HG03439 (cell line): ENCODE data around the gene PDXP.

Experiments
- ATAC-seq: cut with Tn5 transposase; IDR thresholded peaks from one replicate; pipeline ENCODE4 v1.9.1; 2021; ENCODE audit warnings: mild to moderate bottlenecking, moderate library complexity; ENCODE audit not compliant: unreplicated experiment

Gene PDXP

GRCh38 chr22:37627545-37627944 is 31.0 kb upstream of the PDXP start:
- ATAC-seq: no peak

GRCh38 chr22:37628830-37629229 is 29.7 kb upstream of the PDXP start:
- ATAC-seq: no peak

- no peak for ATAC-seq
These were observed 28.6 kb upstream of the PDXP start for GRCh38 chr22:37629928-37630327.

- ATAC-seq: no peak
These were observed 27.6 kb upstream of the PDXP start for GRCh38 chr22:37630839-37631435.

GRCh38 chr22:37631448-37632173 is 26.9 kb upstream of the PDXP start:
- ATAC-seq: no peak

DNA sequence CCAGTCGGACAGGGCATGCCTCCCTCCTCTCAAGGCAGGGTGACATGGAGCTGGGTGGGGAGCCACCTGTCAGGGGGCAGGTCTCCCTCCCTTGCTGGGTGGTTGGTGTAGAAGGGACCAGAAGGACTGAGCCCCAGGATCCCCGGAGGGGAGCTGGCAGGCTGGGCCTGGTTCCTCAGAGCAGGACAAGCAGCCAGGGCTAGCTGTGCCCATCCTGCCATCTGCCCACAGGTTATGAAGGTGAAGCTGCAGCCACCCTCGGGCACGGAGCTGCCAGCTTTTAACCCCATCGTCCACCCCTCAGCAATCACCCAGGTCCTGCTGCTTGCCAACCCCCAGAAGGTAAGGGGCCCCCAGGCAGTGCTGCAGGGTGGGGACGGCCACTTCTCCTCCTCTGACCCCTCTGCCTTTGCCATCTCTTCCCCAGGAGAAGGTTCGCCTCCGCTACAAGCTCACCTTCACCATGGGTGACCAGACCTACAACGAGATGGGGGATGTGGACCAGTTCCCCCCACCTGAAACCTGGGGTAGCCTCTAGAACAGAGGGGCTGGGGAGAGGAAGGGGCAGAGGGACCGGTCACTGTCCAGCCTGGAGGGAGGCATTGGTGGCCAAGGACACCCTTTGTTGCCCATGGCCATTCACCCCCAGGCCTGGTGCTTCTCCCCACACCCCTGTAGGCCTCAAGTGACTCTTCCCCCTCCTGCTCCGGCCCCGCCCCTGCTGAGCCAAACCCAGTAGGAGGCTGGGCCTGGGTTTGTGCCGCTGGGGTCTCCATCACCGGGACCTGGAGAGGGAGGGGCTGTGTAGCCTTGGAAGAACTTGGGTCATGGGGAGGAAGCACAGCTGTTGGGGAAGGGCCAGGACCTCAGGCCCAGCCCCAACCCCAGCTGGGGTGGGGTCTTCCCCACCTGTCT is 26.1 kb upstream of the PDXP start:
- peak; percentile 4 for ATAC-seq

GRCh38 chr22:37633089-37633624 is 25.4 kb upstream of the PDXP start:
- ATAC-seq: peak; percentile 48

DNA sequence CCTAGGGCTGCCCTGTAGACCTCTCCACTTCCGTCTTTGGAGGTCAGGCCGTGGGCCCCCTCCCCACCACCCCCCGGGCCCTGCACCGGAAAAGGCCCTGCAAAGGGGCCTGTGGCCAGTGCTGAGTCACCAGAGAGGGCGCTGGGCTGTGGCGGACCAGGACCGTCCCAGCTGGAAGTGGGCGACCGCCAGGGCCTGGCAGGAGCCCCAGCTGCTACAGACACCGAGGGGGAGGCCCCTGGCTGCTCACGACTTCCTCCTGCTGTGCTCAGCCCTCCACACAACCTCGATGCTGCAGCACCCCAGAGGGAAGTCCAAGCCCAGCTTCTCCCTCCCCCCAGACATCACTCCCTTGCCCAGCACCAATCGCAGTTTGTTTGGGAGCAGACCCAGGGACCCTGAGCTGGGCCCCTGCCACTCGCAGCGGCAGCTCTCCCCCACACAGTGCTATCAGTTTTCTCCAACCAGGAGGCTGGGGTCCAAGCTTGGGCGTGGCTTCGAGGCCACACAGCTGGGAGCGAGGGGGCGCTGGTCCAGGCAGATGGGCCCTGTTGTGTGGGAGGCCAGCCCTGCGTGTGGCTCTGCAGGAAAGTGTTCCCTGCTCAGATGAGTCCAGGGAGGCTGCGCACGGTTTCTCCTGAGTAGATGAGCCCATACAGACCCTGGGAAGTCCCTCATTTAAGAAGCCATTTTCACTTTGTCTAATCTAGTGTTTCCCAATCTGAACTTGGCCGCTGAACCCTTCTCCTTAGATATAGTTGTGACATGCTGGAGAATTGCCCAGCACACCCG is 24.7 kb upstream of the PDXP start:
- peak; percentile 47 for ATAC-seq

DNA sequence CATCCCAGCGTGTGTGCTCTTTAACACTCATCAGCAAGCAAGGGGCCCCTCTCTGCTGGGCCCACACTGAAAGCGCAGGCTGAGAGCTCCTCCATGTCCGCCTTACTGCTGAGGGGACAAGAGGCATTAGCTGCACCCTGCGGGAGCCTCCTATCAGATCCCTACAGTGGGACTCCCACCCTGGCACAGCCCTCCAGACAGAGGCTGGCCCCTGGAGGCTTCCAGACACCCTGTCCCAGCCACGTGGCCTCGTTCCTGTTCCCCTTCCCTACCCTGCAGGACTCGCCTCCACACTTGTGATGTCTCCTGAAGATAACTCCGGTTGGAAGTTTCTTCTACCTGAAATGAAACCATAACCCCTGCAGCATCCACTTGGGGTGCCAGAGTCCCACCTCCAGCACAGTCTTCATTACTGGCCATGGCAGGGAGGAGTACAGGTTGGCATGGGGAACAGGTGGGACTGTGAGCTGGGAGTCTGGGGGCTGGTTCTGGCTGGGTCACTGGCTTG is 24.1 kb upstream of the PDXP start:
- ATAC-seq: no peak

DNA sequence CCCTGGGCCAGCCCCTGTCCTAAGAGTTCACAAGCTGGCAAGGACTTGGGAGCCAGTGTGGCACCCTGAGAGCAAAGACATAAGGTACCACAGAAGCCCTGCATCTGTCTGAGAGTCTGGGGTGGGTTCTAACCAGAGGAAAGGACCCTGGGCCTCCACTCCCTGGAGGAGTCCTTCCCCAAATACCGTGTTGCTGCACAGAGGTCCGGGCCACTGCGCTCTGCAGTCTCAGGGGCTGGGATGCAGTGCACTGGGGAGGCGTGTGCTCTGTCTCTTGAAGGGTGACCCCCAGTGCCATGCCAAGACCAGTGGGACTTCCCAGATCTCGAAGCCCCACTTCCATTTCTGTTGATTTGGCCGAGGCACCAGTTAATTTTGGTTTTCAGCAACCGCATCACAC is 23.4 kb upstream of the PDXP start:
- no peak for ATAC-seq

DNA sequence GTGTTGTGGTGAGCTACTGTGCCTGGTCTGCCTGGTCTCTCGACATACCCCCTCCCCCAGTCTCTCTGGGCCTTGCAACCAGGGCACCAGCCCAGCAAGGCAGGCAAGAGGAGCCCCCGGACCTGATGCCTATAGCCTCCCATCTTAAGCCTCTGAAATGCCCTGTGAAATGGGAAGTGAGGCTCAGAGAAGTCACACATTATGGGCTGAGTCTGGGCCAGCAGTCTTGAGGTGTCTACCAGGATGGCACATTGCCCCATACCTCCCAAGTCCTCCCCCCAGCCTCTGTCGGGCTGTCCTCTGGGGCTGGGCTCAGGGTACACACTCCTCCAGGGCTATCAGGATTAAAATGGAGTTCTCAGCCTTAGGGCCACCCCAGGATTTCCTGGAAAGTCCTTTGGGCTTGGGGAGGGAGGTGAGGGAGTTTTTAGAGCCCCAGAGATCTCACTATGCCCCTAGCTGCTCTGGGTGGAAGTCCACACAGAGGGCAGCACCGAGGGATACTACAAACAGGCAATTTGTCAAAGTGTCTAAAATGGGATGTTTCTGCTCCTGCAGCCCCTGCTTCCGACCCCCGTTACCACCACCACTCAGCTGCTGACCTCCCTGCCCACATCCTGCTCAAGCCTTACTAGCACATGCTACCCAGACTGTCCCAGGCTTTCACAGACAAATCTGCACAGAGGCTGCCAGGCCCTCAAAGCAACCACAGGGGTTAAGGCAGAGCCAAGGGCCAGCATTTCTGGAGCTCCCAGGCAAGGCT is 22.2 kb upstream of the PDXP start:
- ATAC-seq: no peak

DNA sequence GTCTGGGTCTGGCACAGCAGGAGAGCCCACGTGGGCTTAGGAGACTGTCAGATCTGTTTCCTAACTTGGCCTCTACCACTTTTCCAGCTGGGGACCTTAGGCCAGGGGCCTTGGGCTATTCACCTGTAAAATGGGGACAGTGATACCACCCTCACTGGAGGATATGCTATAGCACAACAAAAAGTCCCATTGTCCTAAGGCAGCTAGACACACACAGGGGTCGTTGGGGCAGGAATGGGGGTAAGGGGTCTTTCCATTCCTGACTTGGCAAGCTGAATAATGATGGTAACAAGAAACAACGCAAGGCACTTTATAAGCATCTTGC is 21.6 kb upstream of the PDXP start:
- ATAC-seq: no peak

DNA sequence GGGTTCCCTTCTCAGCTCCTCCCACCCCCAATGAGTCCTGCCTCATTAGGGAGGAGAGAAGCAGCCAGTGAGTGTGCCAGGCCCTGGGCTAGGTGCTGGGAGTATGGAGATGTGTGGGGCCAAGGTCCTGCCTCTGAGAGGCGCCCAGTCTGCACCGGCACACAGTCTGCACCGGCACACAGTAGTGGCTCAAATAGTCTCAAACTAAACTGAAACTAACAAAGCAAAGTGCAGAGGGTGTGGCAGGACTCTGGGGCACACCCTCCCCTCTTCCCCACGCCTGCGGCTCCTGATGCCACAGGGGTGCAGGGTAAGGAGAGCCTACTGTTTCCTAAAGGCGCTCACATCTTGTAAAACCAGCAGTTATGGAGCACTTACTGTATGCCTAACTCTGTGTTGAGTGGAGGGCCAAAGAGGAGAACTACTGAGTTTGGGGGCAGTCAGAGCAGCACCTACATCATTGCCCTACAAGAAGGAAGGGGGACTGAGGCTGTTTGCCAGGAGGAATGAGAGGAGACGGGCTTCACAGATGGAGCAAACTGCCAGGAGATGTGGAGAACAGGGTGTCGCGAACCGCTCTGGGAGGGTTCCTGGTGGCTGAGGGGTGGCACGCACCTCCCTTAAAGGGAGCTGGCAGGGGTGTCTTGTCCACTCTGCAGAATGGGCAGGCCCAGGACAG is 20.0 kb upstream of the PDXP start:
- ATAC-seq: no peak

DNA sequence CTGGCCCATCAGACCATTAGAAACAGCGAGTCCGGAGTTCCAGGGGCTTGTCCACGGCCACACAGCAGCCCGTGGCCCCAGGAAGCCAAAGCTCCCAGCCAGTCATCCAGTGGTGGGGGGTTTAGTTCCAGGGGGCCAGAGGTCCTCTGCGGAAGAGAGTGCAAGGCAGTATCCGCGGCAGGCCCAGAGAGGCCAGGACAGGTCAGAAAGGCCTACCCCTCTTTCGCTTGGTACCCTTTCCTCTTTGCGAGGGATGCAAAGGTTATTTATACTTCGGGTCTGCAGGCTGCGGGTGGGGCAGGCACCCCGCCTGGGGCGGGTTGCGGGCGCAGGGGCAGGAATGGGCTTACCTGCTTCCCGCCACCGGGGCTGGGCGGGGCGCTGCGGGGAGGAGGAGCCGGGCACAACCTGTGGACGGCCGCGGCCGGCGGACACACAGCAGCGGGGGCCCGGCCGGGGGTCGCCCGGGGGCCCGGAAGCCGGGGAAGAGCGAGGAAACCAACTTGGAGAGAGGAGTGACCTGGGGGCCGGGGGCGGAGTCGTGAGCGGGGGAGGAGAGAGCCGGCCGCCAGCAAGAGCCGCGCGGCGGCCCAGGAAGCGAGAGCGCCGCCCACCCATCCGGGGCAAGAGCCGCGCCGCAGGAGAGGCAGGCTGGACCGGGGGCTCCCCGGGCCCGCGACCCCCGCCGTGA is 19.3 kb upstream of the PDXP start, which contains the start of gene SH3BP1:
SH3BP1 (plus strand) TSS at position 600 of the 691 bp plus-strand sequence. CDS start 119 bp downstream, outside the sequence.
- ATAC-seq: no peak

DNA sequence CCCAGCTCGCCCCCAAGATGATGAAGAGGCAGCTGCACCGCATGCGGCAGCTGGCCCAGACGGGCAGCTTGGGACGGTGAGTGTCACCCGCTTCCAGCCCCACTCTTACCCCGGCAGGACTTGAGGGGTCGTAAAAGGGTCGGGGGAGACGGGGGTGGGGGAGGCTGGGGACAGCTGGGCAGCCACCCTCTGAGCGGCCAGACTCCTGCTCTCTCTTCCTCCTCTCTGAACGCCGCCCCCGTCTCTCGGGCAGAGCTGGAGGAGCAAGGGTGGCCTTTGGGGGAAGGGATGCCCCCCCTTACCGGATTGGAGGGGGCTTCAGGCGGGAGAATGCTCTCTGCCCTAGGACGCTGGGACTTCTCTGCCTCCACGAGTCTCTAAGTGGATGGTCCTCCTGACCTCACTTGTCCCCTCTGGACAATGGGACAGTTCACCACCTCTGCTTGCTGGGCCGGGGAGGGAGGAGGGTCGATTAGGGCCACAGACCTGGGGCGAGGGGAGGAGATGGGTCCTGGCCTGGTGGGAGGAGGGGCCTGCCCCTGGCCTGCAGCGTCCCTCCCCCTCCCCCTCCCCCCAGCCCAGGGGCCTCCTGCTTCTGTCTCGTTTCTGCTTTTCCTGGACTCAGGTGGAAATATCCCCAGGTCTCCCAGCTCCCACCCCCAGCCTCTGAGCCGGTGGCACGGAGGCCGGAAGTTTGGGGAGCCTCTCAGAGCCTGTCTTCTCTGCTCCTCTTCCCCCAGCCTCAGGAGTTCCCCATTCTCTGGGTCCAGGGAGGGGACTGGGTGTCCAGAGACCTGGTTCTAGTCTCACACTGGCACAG is 18.5 kb upstream of the PDXP start:
- ATAC-seq: no peak

GRCh38 chr22:37640591-37641560 is 17.6 kb upstream of the PDXP start:
- no peak for ATAC-seq

DNA sequence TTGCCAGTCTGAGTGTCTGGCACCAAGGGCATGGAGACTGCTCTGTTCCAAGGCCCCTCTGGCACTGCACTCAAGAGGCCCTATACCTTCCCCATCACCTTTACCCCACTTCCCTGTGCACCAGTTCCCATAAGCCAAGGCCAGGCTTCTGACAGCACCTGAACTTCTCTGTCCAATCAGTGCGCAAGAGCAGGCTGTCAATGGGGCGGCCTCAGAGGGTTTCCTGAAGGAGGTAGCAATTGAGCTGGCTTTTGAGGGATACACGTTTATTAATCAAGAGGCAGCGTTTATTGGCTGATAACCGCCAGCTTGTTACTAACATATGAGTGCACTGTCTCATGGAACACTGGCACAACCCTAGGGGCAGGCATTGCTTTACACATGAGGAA is 17.0 kb upstream of the PDXP start:
- ATAC-seq: no peak
